Measurements from ENCODE around the gene TXN. TPM values are rescaled to one million over a fixed set of nuclear protein-coding genes. Genes with fewer than 3 reads are reported as not detected.

TXN gene
- total and polyA plus RNA-seq, 2 donors (not counting 1 experiment from before 2014, with no cell fraction given): 355 to 700 TPM

- H3K79me2 ChIP-seq (ENCODE audit: control insufficient read depth, insufficient read depth, low read length): no peaks in the 10 kb centered on the region
- no peak overlapping the region for H3K4me3 ChIP-seq (replicated peaks in 1 of 4; ENCODE audit: control extremely low read depth in 1 of 4, insufficient read depth in 1 of 4, low read depth in 3 of 4, low read length in 4 of 4)
- no peak overlapping the region for H3K4me2 ChIP-seq (ENCODE audit: extremely low read depth, insufficient read depth, low read length)
- TF ChIP-seq, protein P1, sequence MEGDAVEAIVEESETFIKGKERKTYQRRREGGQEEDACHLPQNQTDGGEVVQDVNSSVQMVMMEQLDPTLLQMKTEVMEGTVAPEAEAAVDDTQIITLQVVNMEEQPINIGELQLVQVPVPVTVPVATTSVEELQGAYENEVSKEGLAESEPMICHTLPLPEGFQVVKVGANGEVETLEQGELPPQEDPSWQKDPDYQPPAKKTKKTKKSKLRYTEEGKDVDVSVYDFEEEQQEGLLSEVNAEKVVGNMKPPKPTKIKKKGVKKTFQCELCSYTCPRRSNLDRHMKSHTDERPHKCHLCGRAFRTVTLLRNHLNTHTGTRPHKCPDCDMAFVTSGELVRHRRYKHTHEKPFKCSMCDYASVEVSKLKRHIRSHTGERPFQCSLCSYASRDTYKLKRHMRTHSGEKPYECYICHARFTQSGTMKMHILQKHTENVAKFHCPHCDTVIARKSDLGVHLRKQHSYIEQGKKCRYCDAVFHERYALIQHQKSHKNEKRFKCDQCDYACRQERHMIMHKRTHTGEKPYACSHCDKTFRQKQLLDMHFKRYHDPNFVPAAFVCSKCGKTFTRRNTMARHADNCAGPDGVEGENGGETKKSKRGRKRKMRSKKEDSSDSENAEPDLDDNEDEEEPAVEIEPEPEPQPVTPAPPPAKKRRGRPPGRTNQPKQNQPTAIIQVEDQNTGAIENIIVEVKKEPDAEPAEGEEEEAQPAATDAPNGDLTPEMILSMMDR (conservative IDR thresholded peaks at IDR 0.05 in 1 of 2, IDR thresholded peaks at IDR 0.05 in 1 of 2; ENCODE audit: low read depth in 1 of 2, low read length in 2 of 2): no peak
- TF ChIP-seq EZH2 (IDR thresholded peaks at IDR 0.05; ENCODE audit: low read length, missing control alignments): no peak
- H3K36me3 ChIP-seq (ENCODE audit: control insufficient read depth, insufficient read depth, low read length): no peaks in the 10 kb centered on the region
- no peak overlapping the region for H3K9ac ChIP-seq (ENCODE audit: insufficient read depth, low read length)
- no peak for DNase-seq (ENCODE audit: low read depth in 2 of 2)
- H3K27me3 ChIP-seq (ENCODE audit: control insufficient read depth, insufficient read depth, low read length): no peaks in the 10 kb centered on the region
- no peak overlapping the region for H3K27ac ChIP-seq (ENCODE audit: insufficient read depth, low read length)
- no peak overlapping the region for H2AFZ ChIP-seq (ENCODE audit: low read length)
- H4K20me1 ChIP-seq (ENCODE audit: control insufficient read depth, extremely low read depth, insufficient read depth, low read length): no peaks in the 10 kb centered on the region
- H3K4me1 ChIP-seq (ENCODE audit: control insufficient read depth, extremely low read depth, insufficient read depth, low read length): no peaks in the 10 kb centered on the region
- H3K9me3 ChIP-seq (ENCODE audit: control insufficient read depth, insufficient read depth, low read depth, low read length): no peaks in the 10 kb centered on the region
Observed at GRCh38 chr9:110266795-110267194, 10.5 kb upstream of the TXN start.

DNA sequence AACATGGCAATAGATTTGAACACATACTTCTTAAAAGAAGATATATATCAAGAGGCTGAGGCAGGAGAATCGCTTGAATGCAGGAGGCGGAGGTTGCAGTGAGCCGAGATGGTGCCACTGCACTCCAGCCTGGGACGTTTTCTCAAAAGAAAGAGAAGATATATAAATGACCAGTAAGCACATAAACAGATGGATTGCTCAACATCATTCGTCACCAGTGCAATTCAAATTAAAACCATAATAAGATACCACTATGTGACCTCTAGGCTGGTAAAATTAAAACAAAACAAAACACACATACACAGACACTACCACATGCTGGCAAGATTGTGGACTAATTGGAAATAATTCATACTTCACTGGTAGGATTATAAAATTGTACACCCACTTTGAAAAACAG is 5.3 kb upstream of the TXN start:
- Histone ChIP-seq H3K79me2 (ENCODE audit: control insufficient read depth, insufficient read depth, low read length) (no peaks in the 10 kb centered on the region), H3K36me3 (ENCODE audit: control insufficient read depth, insufficient read depth, low read length) (no peaks in the 10 kb centered on the region), H3K4me2 (ENCODE audit: extremely low read depth, insufficient read depth, low read length) (peak overlapping the region; percentile 25), H2AFZ (ENCODE audit: low read length) (no peak overlapping the region), H3K4me3 (replicated peaks in 1 of 4; ENCODE audit: control extremely low read depth in 1 of 4, insufficient read depth in 1 of 4, low read depth in 3 of 4, low read length in 4 of 4) (no peak overlapping the region), H4K20me1 (ENCODE audit: control insufficient read depth, extremely low read depth, insufficient read depth, low read length) (no peaks in the 10 kb centered on the region), H3K4me1 (ENCODE audit: control insufficient read depth, extremely low read depth, insufficient read depth, low read length) (peaks cover 8% of the 10 kb centered on the region), H3K9ac (ENCODE audit: insufficient read depth, low read length) (no peak overlapping the region), H3K27ac (ENCODE audit: insufficient read depth, low read length) (no peak overlapping the region), H3K27me3 (ENCODE audit: control insufficient read depth, insufficient read depth, low read length) (no peaks in the 10 kb centered on the region), H3K9me3 (ENCODE audit: control insufficient read depth, insufficient read depth, low read depth, low read length) (no peaks in the 10 kb centered on the region)
- TF ChIP-seq, protein P1 (conservative IDR thresholded peaks at IDR 0.05 in 1 of 2, IDR thresholded peaks at IDR 0.05 in 1 of 2; ENCODE audit: low read depth in 1 of 2, low read length in 2 of 2): no peak
- no peak for TF ChIP-seq EZH2 (IDR thresholded peaks at IDR 0.05; ENCODE audit: low read length, missing control alignments)
- peak in 1 of 2 donors; percentile 63 for DNase-seq (ENCODE audit: low read depth in 2 of 2)

DNA sequence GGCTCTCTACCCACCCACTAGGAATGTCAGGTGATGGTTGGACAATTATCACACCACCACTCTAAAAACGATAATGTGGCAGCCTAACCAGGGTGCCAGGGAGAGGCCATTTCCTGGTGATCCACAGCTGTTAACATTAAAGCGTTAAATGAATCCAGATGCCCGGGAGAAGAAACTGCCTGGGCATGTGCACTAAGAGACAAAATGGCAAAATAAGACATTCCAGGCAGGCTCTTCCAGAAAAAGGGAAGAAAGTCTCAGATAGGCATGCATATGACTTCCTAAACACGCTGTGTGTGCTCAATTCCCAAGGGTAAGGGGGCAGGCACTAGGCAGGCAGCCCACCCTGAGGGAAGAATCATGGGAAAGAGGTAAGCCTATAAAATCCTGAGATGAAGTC is 4.6 kb upstream of the TXN start:
- H3K4me3 ChIP-seq (replicated peaks in 1 of 4; ENCODE audit: control extremely low read depth in 1 of 4, insufficient read depth in 1 of 4, low read depth in 3 of 4, low read length in 4 of 4): no peak overlapping the region
- no peak overlapping the region for H3K9ac ChIP-seq (ENCODE audit: insufficient read depth, low read length)

More for the DNA sequence above, 4.6 kb upstream of the TXN start:
- Histone ChIP-seq H4K20me1 (ENCODE audit: control insufficient read depth, extremely low read depth, insufficient read depth, low read length) (no peaks in the 10 kb centered on the region), H2AFZ (ENCODE audit: low read length) (peak overlapping the region; percentile 40), H3K79me2 (ENCODE audit: control insufficient read depth, insufficient read depth, low read length) (peaks cover 4% of the 10 kb centered on the region), H3K27me3 (ENCODE audit: control insufficient read depth, insufficient read depth, low read length) (no peaks in the 10 kb centered on the region), H3K27ac (ENCODE audit: insufficient read depth, low read length) (no peak overlapping the region), H3K4me2 (ENCODE audit: extremely low read depth, insufficient read depth, low read length) (no peak overlapping the region), H3K9me3 (ENCODE audit: control insufficient read depth, insufficient read depth, low read depth, low read length) (no peaks in the 10 kb centered on the region), H3K36me3 (ENCODE audit: control insufficient read depth, insufficient read depth, low read length) (no peaks in the 10 kb centered on the region), H3K4me1 (ENCODE audit: control insufficient read depth, extremely low read depth, insufficient read depth, low read length) (peaks cover 8% of the 10 kb centered on the region)
- TF ChIP-seq, protein P1 (conservative IDR thresholded peaks at IDR 0.05 in 1 of 2, IDR thresholded peaks at IDR 0.05 in 1 of 2; ENCODE audit: low read depth in 1 of 2, low read length in 2 of 2): no peak
- TF ChIP-seq EZH2 (IDR thresholded peaks at IDR 0.05; ENCODE audit: low read length, missing control alignments): no peak
- DNase-seq (ENCODE audit: low read depth in 2 of 2): no peak
